DND-41 (cell line): ENCODE results near the gene POLR2B.

Source experiments
- ATAC-seq: fragments of 200-7000 bp; cut with Tn5 transposase; 3 replicates; pipeline ENCODE4 v1.9.1; 2021; ENCODE audit warnings: low read depth; ENCODE audit not compliant: insufficient read depth
- DNase-seq: peaks from one replicate; pipeline ENCODE4 v3.0.0-alpha.2; 2020
- H2AFZ ChIP-seq: 2 replicates; pipeline ENCODE4 v1.6.0; 2012; ENCODE audit warnings: low read depth, low read length
- H3K27ac ChIP-seq: 2 replicates; pipeline ENCODE4 v1.5.1; 2012; ENCODE audit warnings: low read length, inconsistent platforms
- H3K27me3 ChIP-seq: fragments of 200-600 bp; sonication (generic); 2 replicates; pipeline ENCODE4 v1.6.0; 2012; ENCODE audit warnings: low read length, mild to moderate bottlenecking, inconsistent platforms; ENCODE audit not compliant: insufficient read depth, poor library complexity
- H3K36me3 ChIP-seq: 2 replicates; pipeline ENCODE4 v1.5.1; 2012; ENCODE audit warnings: low read length, inconsistent platforms; ENCODE audit not compliant: insufficient read depth
- H3K4me1 ChIP-seq: 2 replicates; pipeline ENCODE4 v1.5.1; 2012; ENCODE audit warnings: mild to moderate bottlenecking, low read length; ENCODE audit not compliant: insufficient read depth
- H3K4me2 ChIP-seq: 2 replicates; pipeline ENCODE4 v1.6.0; 2012; ENCODE audit warnings: mild to moderate bottlenecking, moderate library complexity, low read length, inconsistent platforms; ENCODE audit not compliant: insufficient read depth
- H3K4me3 ChIP-seq, 2 experiments: fragments of 200-600 bp in 1 of 2; shearing (Covaris generic) in 1 of 2; 2 replicates each; pipeline ENCODE4 v1.5.1; 2012 to 2016; ENCODE audit warnings: inconsistent platforms in 2 of 2, low read length in 2 of 2, mild to moderate bottlenecking in 2 of 2, low read depth in 1 of 2, moderate library complexity in 1 of 2
- H3K79me2 ChIP-seq: 2 replicates; pipeline ENCODE4 v1.6.0; 2012; ENCODE audit warnings: low read length, inconsistent platforms; ENCODE audit not compliant: insufficient read depth
- H3K9ac ChIP-seq: 2 replicates; pipeline ENCODE4 v1.6.0; 2012; ENCODE audit warnings: low read depth, mild to moderate bottlenecking, inconsistent platforms, low read length, moderate library complexity
- H3K9me3 ChIP-seq: 2 replicates; pipeline ENCODE4 v1.5.1; 2012; ENCODE audit warnings: low read length, moderate library complexity, mild to moderate bottlenecking, inconsistent platforms; ENCODE audit not compliant: insufficient read depth, severe bottlenecking
- H4K20me1 ChIP-seq: 2 replicates; pipeline ENCODE4 v1.6.0; 2012; ENCODE audit warnings: low read length; ENCODE audit not compliant: insufficient read depth
- EZH2 ChIP-seq: IDR thresholded peaks from 3 replicates; pipeline ENCODE4 v1.6.1; 2012; ENCODE audit warnings: borderline replicate concordance, low read depth, mild to moderate bottlenecking, moderate library complexity, low read length, inconsistent platforms; ENCODE audit not compliant: severe bottlenecking
- TF ChIP-seq, protein P1 (sequence below): IDR thresholded peaks from 2 replicates; pipeline ENCODE4 v1.5.1; 2012; ENCODE audit warnings: borderline replicate concordance, low read length, moderate library complexity, mild to moderate bottlenecking; ENCODE audit not compliant: poor library complexity, severe bottlenecking; ENCODE audit errors: extremely low read depth

Gene POLR2B

DNA sequence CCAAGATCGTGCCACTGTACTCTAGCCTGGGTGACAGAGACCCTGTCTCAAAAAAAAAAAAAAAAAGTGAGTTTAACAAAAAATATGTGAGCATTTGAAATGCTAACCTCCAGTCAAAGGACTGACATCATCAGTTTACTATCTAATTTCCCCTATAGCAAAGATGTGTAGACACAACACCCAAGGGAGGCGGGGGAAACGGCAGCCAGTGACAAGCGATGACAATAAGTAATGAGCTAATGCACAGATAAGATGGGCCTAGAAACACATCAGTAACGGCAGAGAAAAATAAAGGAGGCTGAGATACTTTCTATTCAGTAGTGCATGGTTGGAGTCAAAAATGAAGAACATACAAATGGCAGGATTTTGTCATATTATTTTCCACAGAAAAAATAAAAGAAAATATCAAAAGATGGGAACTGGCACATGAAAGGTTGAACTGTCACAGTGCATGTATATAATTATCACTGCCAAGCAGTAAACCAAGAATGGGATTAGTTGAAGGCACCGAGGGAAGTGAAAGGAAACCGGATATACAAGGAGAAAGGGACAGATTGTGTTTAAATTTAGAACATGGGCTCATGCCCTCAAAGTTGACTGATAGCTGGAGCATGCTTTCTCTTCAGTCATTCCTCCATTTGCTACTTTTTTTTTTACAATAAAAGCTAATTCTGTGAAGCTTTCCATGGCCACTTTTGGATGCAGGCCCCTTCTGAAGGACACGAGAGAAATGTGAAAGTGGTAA, 89.7 kb downstream of the POLR2B start:
- TF ChIP-seq, protein P1, sequence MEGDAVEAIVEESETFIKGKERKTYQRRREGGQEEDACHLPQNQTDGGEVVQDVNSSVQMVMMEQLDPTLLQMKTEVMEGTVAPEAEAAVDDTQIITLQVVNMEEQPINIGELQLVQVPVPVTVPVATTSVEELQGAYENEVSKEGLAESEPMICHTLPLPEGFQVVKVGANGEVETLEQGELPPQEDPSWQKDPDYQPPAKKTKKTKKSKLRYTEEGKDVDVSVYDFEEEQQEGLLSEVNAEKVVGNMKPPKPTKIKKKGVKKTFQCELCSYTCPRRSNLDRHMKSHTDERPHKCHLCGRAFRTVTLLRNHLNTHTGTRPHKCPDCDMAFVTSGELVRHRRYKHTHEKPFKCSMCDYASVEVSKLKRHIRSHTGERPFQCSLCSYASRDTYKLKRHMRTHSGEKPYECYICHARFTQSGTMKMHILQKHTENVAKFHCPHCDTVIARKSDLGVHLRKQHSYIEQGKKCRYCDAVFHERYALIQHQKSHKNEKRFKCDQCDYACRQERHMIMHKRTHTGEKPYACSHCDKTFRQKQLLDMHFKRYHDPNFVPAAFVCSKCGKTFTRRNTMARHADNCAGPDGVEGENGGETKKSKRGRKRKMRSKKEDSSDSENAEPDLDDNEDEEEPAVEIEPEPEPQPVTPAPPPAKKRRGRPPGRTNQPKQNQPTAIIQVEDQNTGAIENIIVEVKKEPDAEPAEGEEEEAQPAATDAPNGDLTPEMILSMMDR, result no peak
- H2AFZ ChIP-seq, result no peak overlapping the region
- H3K79me2 ChIP-seq, result no peaks in the 10 kb centered on the region
- H4K20me1 ChIP-seq, result no peaks in the 10 kb centered on the region
- no peaks in the 10 kb centered on the region for H3K4me1 ChIP-seq
- no peak overlapping the region for H3K4me2 ChIP-seq
- DNase-seq, result no peak
- no peak overlapping the region for H3K4me3 ChIP-seq
- H3K27ac ChIP-seq, result no peak overlapping the region
- no peaks in the 10 kb centered on the region for H3K36me3 ChIP-seq
- peaks cover 5% of the 10 kb centered on the region for H3K27me3 ChIP-seq
- no peak overlapping the region for H3K9ac ChIP-seq
- no peaks in the 10 kb centered on the region for H3K9me3 ChIP-seq
- ATAC-seq, result no peak

DNA sequence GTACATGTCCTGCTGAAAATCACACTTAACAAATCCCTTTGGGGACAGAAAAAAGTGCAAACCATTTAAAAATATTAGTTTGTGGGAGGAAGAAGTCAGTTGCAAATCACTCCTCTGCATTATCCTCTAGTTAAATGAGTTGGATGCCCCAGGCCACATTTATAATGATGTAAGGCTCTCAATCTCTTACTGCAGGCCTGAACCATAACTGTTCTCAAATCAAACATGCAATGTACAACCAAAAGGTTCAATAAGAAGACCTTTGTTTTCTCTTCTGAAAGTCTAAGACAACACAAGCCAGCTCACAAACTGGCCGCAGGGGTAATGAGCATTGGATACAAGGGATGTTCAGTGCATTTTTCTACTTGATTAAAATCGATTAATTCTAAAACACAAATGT, 91.8 kb downstream of the POLR2B start:
- no peaks in the 10 kb centered on the region for H3K79me2 ChIP-seq
- H3K36me3 ChIP-seq, result no peaks in the 10 kb centered on the region
- H3K4me3 ChIP-seq, result no peak overlapping the region
- no peaks in the 10 kb centered on the region for H3K9me3 ChIP-seq
- no peaks in the 10 kb centered on the region for H3K4me1 ChIP-seq
- ATAC-seq, result no peak
- H4K20me1 ChIP-seq, result no peaks in the 10 kb centered on the region
- no peak overlapping the region for H3K9ac ChIP-seq
- no peak for DNase-seq
- no peak overlapping the region for H2AFZ ChIP-seq
- no peak overlapping the region for H3K4me2 ChIP-seq
- H3K27ac ChIP-seq, result no peak overlapping the region
- TF ChIP-seq EZH2, result no peak
- no peaks in the 10 kb centered on the region for H3K27me3 ChIP-seq

DNA sequence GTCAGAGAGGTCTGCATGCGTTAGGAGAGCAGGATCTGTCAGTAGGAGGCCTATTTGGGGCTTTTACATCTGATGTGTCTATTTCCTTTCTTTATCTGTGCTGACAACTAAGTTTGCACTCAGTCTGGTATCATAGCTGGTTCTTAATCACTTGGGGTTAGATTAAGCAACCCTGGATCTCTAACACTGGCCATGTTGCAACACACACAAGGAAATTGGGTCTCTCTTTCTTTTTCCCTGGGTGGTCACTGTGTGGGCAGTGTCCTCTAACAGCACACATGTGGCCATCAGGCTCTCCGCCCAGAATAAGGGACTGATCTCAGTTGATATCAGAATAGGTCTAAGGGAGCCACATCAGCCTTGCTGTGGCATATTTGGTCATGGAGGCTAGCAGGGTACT, 92.6 kb downstream of the POLR2B start:
- no peaks in the 10 kb centered on the region for H3K36me3 ChIP-seq
- no peaks in the 10 kb centered on the region for H3K27me3 ChIP-seq
- no peaks in the 10 kb centered on the region for H3K4me1 ChIP-seq
- H3K9me3 ChIP-seq, result no peaks in the 10 kb centered on the region
- no peak for ATAC-seq
- H3K79me2 ChIP-seq, result no peaks in the 10 kb centered on the region
- TF ChIP-seq, protein P1, result no peak
- TF ChIP-seq EZH2, result no peak
- H4K20me1 ChIP-seq, result no peaks in the 10 kb centered on the region
- no peak for DNase-seq
- H3K4me3 ChIP-seq, result no peak overlapping the region
- no peak overlapping the region for H3K4me2 ChIP-seq
- H3K27ac ChIP-seq, result no peak overlapping the region
- no peak overlapping the region for H3K9ac ChIP-seq
- H2AFZ ChIP-seq, result no peak overlapping the region

DNA sequence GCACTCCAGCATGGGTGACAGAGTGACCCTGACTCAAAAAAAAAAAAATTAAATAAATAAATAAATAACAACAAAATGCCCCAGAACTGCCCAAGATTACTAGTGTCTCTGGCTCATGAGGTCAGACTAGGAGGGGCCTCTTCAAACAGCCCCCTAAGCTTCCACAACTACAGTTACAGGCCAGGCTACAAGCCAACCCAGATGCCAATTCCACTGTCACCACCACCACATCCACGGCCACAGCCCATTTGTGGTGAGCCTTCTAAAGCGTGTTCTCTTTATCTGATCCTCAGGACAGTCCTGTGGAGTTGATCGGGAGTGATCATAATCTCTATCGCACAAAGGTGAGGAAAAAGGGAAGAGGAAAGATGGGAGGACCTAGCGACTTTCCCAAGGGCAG, 94.9 kb downstream of the POLR2B start:
- DNase-seq (no peak), ATAC-seq (no peak)
- Histone ChIP-seq H3K4me2 (no peak overlapping the region), H3K4me3 (no peak overlapping the region), H3K4me1 (no peaks in the 10 kb centered on the region), H4K20me1 (no peaks in the 10 kb centered on the region), H2AFZ (no peak overlapping the region), H3K27me3 (no peaks in the 10 kb centered on the region), H3K9ac (no peak overlapping the region), H3K27ac (no peak overlapping the region), H3K9me3 (no peaks in the 10 kb centered on the region), H3K79me2 (no peaks in the 10 kb centered on the region), H3K36me3 (no peaks in the 10 kb centered on the region)
- no peak for TF ChIP-seq EZH2
- TF ChIP-seq, protein P1, result no peak
